ENCODE measurements around the gene MYO3B.

MYO3B gene

DNA sequence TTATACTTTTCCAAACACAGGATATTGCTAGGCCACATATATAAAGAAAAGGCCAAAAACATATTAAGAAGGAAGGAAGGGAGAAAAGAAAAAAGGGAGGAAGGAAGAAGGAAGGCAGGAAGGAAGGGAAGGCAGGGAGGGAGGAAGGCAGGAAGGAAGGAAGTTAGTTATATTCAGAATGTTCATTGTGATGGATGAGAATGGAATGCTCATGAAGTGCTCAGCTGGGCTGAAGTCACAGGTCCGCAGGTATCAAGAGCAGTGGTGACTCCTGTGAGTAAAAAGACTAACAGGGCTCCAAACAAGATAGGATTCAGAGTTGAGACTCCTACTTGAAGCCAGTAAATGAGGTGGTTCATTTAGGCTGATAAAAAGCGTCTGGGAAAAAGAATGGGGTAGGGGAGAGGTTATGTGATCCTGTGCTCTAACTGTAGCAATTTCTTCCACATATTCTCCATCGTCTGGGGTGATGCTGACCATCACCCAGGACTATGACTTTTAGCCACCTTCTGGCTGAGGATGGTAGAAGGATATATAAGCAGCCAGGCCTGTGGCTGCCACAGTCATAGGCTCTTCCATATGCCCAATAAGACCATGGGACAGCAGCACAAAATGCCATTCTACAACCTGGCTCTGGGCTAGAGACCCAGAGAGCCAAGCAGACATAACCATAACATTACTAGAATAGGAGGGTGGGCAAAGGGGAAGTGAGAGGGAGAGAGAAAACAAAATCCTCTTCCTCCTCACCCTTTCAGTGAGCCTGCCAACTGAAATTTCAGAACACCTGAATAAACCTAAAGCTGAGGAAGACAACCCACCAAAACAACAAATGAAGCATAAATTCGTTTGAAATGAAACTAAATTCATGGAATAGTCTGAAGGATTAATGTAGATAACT is 173.2 kb downstream of the MYO3B start:
- TF ChIP-seq SPI1 (IDR thresholded peaks at IDR 0.05; ENCODE audit: low read depth, low read length) (peak; percentile 56; the same call in 1 of the 2 replicates), POLR2A (IDR thresholded peaks at IDR 0.05; ENCODE audit: low read depth, low read length) (no peak)
- FAIRE-seq = peak; percentile 45
- DNase-seq (ENCODE audit: insufficient read length, low spot score) = no peak

DNA sequence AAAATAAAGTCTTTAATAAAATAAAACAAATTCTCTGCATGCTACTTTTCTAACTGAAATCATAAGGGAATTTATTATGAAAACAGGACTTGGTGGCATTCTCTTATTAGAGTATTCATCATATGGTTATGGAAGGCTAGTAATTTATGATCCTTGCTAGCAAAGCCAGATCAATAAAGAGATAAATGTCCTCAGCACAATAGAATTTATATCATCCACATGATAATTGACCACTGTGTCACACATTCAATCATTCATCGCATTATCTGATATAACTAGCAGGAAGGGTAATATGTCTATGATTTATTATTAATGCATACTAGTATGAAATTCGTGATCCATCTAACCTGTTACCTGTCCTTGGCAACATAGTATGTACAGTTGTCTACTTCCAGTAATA is 175.8 kb downstream of the MYO3B start:
- DNase-seq (ENCODE audit: insufficient read length, low spot score) (no peak), FAIRE-seq (no peak)
- TF ChIP-seq POLR2A (IDR thresholded peaks at IDR 0.05; ENCODE audit: low read depth, low read length) (no peak), TAF1 (IDR thresholded peaks at IDR 0.05; ENCODE audit: low read depth, low read length) (no peak), PAX5 (IDR thresholded peaks at IDR 0.05; ENCODE audit: insufficient read depth, low read length, severe bottlenecking) (no peak), POU2F2 (IDR thresholded peaks at IDR 0.05; ENCODE audit: low read depth, low read length) (no peak), SPI1 (IDR thresholded peaks at IDR 0.05; ENCODE audit: low read depth, low read length) (no peak), POLR2AphosphoS5 (IDR thresholded peaks at IDR 0.05; ENCODE audit: low read depth, low read length) (no peak)

- TF ChIP-seq POU2F2 (IDR thresholded peaks at IDR 0.05; ENCODE audit: low read depth, low read length) (no peak), TAF1 (IDR thresholded peaks at IDR 0.05; ENCODE audit: low read depth, low read length) (no peak), POLR2A (IDR thresholded peaks at IDR 0.05; ENCODE audit: low read depth, low read length) (no peak), SPI1 (IDR thresholded peaks at IDR 0.05; ENCODE audit: low read depth, low read length) (no peak), PAX5 (IDR thresholded peaks at IDR 0.05; ENCODE audit: insufficient read depth, low read length, severe bottlenecking) (no peak), POLR2AphosphoS5 (IDR thresholded peaks at IDR 0.05; ENCODE audit: low read depth, low read length) (no peak)
- FAIRE-seq (no peak), DNase-seq (ENCODE audit: insufficient read length, low spot score) (no peak)
These were observed 176.4 kb downstream of the MYO3B start for GRCh38 chr2:170354388-170354787.

- DNase-seq (ENCODE audit: insufficient read length, low spot score) (no peak), FAIRE-seq (no peak)
- TF ChIP-seq PAX5 (IDR thresholded peaks at IDR 0.05; ENCODE audit: insufficient read depth, low read length, severe bottlenecking) = no peak
- TF ChIP-seq POLR2AphosphoS5 (IDR thresholded peaks at IDR 0.05; ENCODE audit: low read depth, low read length) = no peak
- TF ChIP-seq POU2F2 (IDR thresholded peaks at IDR 0.05; ENCODE audit: low read depth, low read length) = no peak
- no peak for TF ChIP-seq SPI1 (IDR thresholded peaks at IDR 0.05; ENCODE audit: low read depth, low read length)
These were observed 177.2 kb downstream of the MYO3B start for GRCh38 chr2:170354855-170355780.

- TF ChIP-seq POLR2A (IDR thresholded peaks at IDR 0.05; ENCODE audit: low read depth, low read length) (no peak), SPI1 (IDR thresholded peaks at IDR 0.05; ENCODE audit: low read depth, low read length) (no peak), POLR2AphosphoS5 (IDR thresholded peaks at IDR 0.05; ENCODE audit: low read depth, low read length) (no peak), PAX5 (IDR thresholded peaks at IDR 0.05; ENCODE audit: insufficient read depth, low read length, severe bottlenecking) (no peak), TAF1 (IDR thresholded peaks at IDR 0.05; ENCODE audit: low read depth, low read length) (no peak), POU2F2 (IDR thresholded peaks at IDR 0.05; ENCODE audit: low read depth, low read length) (no peak)
- FAIRE-seq (no peak), DNase-seq (ENCODE audit: insufficient read length, low spot score) (no peak)
These were observed 181.5 kb downstream of the MYO3B start for GRCh38 chr2:170359466-170359865.

GRCh38 chr2:170360546-170361089 is 182.7 kb downstream of the MYO3B start:
- DNase-seq (ENCODE audit: insufficient read length, low spot score) (no peak), FAIRE-seq (no peak)
- TF ChIP-seq PAX5 (IDR thresholded peaks at IDR 0.05; ENCODE audit: insufficient read depth, low read length, severe bottlenecking) (no peak), TAF1 (IDR thresholded peaks at IDR 0.05; ENCODE audit: low read depth, low read length) (no peak), POLR2AphosphoS5 (IDR thresholded peaks at IDR 0.05; ENCODE audit: low read depth, low read length) (no peak), POU2F2 (IDR thresholded peaks at IDR 0.05; ENCODE audit: low read depth, low read length) (no peak), POLR2A (IDR thresholded peaks at IDR 0.05; ENCODE audit: low read depth, low read length) (no peak), SPI1 (IDR thresholded peaks at IDR 0.05; ENCODE audit: low read depth, low read length) (no peak)

- FAIRE-seq (peak; percentile 83), DNase-seq (ENCODE audit: insufficient read length, low spot score) (no peak)
- no peak for TF ChIP-seq TAF1 (IDR thresholded peaks at IDR 0.05; ENCODE audit: low read depth, low read length)
These were observed 183.4 kb downstream of the MYO3B start for GRCh38 chr2:170361090-170361936.

GRCh38 chr2:170362313-170362870 is 184.4 kb downstream of the MYO3B start:
- FAIRE-seq (no peak), DNase-seq (ENCODE audit: insufficient read length, low spot score) (no peak)
- no peak for TF ChIP-seq POLR2A (IDR thresholded peaks at IDR 0.05; ENCODE audit: low read depth, low read length)
- TF ChIP-seq SPI1 (IDR thresholded peaks at IDR 0.05; ENCODE audit: low read depth, low read length) = 0 out of 2 replicates have a peak, but pooled peaks have one; percentile 6

Data from GM12891 (cell line).